ENCODE results near the gene MACROD2. TPM values are rescaled to one million over a fixed set of nuclear protein-coding genes. Genes with fewer than 3 reads are reported as not detected.

Gene MACROD2
- total RNA-seq, 6 experiments from 2014 or later, result 0.05 to 0.57 (median 0.11) TPM; not detected in 1

- DNase-seq, result no peak
- Mint-ChIP-seq H3K27ac (no peak overlapping the region), H3K27me3 (ENCODE audit: insufficient read depth) (no peaks in the 10 kb centered on the region; the same call in 1 of the 2 replicates), H3K36me3 (ENCODE audit: low read depth) (no peaks in the 10 kb centered on the region), H3K9me3 (peaks cover 27% of the 10 kb centered on the region), H3K4me1 (ENCODE audit: low read depth) (no peaks in the 10 kb centered on the region), H3K4me3 (no peak overlapping the region)
- TF ChIP-seq CTCF (IDR thresholded peaks at IDR 0.05), result no peak
Observed at GRCh38 chr20:15555913-15556312, 1560.6 kb downstream of the MACROD2 start.

- no peaks in the 10 kb centered on the region for H3K4me1 Mint-ChIP-seq (ENCODE audit: low read depth)
- no peak overlapping the region for H3K4me3 Mint-ChIP-seq
- no peaks in the 10 kb centered on the region; the same call in 1 of the 2 replicates for H3K27me3 Mint-ChIP-seq (ENCODE audit: insufficient read depth)
- no peak for TF ChIP-seq CTCF (IDR thresholded peaks at IDR 0.05)
- no peaks in the 10 kb centered on the region for H3K36me3 Mint-ChIP-seq (ENCODE audit: low read depth)
- H3K27ac Mint-ChIP-seq, result no peak overlapping the region
- no peak for DNase-seq
- peaks cover 27% of the 10 kb centered on the region for H3K9me3 Mint-ChIP-seq
Observed at GRCh38 chr20:15556869-15557268, 1561.6 kb downstream of the MACROD2 start.

GRCh38 chr20:15561070-15561569 lies 1565.8 kb downstream of the MACROD2 start:
- Mint-ChIP-seq H3K27ac (no peak overlapping the region), H3K36me3 (ENCODE audit: low read depth) (no peaks in the 10 kb centered on the region), H3K27me3 (ENCODE audit: insufficient read depth) (no peaks in the 10 kb centered on the region), H3K4me1 (ENCODE audit: low read depth) (no peaks in the 10 kb centered on the region), H3K4me3 (no peak overlapping the region), H3K9me3 (no peaks in the 10 kb centered on the region; the same call in 1 of the 2 replicates)
- no peak for DNase-seq
- TF ChIP-seq CTCF (IDR thresholded peaks at IDR 0.05), result no peak

- Mint-ChIP-seq H3K4me1 (ENCODE audit: low read depth) (no peaks in the 10 kb centered on the region), H3K9me3 (peaks cover 5% of the 10 kb centered on the region; the same call in 1 of the 2 replicates), H3K27me3 (ENCODE audit: insufficient read depth) (no peaks in the 10 kb centered on the region), H3K36me3 (ENCODE audit: low read depth) (no peaks in the 10 kb centered on the region), H3K27ac (no peak overlapping the region), H3K4me3 (no peak overlapping the region)
- no peak for DNase-seq
- no peak for TF ChIP-seq CTCF (IDR thresholded peaks at IDR 0.05)
Observed at GRCh38 chr20:15561707-15562404, 1566.5 kb downstream of the MACROD2 start.

GRCh38 chr20:15563836-15564235 lies 1568.5 kb downstream of the MACROD2 start:
- Mint-ChIP-seq H3K4me1 (ENCODE audit: low read depth) (no peaks in the 10 kb centered on the region), H3K27me3 (ENCODE audit: insufficient read depth) (no peaks in the 10 kb centered on the region), H3K4me3 (no peak overlapping the region), H3K9me3 (peaks cover 5% of the 10 kb centered on the region; the same call in 1 of the 2 replicates), H3K36me3 (ENCODE audit: low read depth) (no peaks in the 10 kb centered on the region), H3K27ac (no peak overlapping the region)
- TF ChIP-seq CTCF (IDR thresholded peaks at IDR 0.05), result no peak
- DNase-seq, result no peak
